ENCODE measurements around the gene ABCD3. TPM values are rescaled to one million over a fixed set of nuclear protein-coding genes. Genes with fewer than 3 reads are reported as not detected.

The ABCD3 gene
- total and polyA plus RNA-seq, 4 donors: 18.4 to 34.7 (median 23.6) TPM

GRCh38 chr1:94384485-94385265 is 33.5 kb upstream of the ABCD3 start:
- Histone ChIP-seq H3K27ac (ENCODE audit: low read depth in 1 of 2, low read length in 2 of 2) (no peak overlapping the region), H3K36me3 (ENCODE audit: control insufficient read depth in 1 of 2, insufficient read depth in 2 of 2, low read length in 1 of 2) (no peaks in the 10 kb centered on the region), H3K4me3 (ENCODE audit: low read length in 2 of 2) (no peak overlapping the region), H3K4me1 (ENCODE audit: control insufficient read depth in 1 of 2, insufficient read depth in 2 of 2, low read length in 2 of 2) (no peaks in the 10 kb centered on the region), H3K27me3 (ENCODE audit: control insufficient read depth in 1 of 2, insufficient read depth in 2 of 2, low read length in 1 of 2) (no peaks in the 10 kb centered on the region), H3K9me3 (ENCODE audit: control insufficient read depth, low read length) (no peaks in the 10 kb centered on the region)
- WGBS, 2 donors: 68 to 76% methylated on average over 4 of the region's 4 CpGs
- no peak for DNase-seq
- intact Hi-C loops (cut with DNase I): no loop called here
- ATAC-seq (ENCODE audit: low FRiP score): no peak

GRCh38 chr1:94385308-94385929 is 32.8 kb upstream of the ABCD3 start:
- DNase-seq (no peak), ATAC-seq (ENCODE audit: low FRiP score) (no peak)
- Histone ChIP-seq H3K27ac (ENCODE audit: low read depth in 1 of 2, low read length in 2 of 2) (no peak overlapping the region), H3K4me1 (ENCODE audit: control insufficient read depth in 1 of 2, insufficient read depth in 2 of 2, low read length in 2 of 2) (no peaks in the 10 kb centered on the region), H3K36me3 (ENCODE audit: control insufficient read depth in 1 of 2, insufficient read depth in 2 of 2, low read length in 1 of 2) (no peaks in the 10 kb centered on the region), H3K4me3 (ENCODE audit: low read length in 2 of 2) (no peak overlapping the region), H3K27me3 (ENCODE audit: control insufficient read depth in 1 of 2, insufficient read depth in 2 of 2, low read length in 1 of 2) (no peaks in the 10 kb centered on the region), H3K9me3 (ENCODE audit: control insufficient read depth, low read length) (no peaks in the 10 kb centered on the region)
- intact Hi-C loops (cut with DNase I): no loop called here
- WGBS, 2 donors: 46 to 52% methylated on average over 2 of the region's 2 CpGs

GRCh38 chr1:94389298-94389697 is 28.9 kb upstream of the ABCD3 start:
- H3K4me1 ChIP-seq (ENCODE audit: control insufficient read depth in 1 of 2, insufficient read depth in 2 of 2, low read length in 2 of 2): no peaks in the 10 kb centered on the region
- no peak overlapping the region for H3K27ac ChIP-seq (ENCODE audit: low read depth in 1 of 2, low read length in 2 of 2)
- WGBS, 2 donors: 72 to 80% methylated on average over 4 of the region's 4 CpGs
- H3K4me3 ChIP-seq (ENCODE audit: low read length in 2 of 2): no peak overlapping the region
- intact Hi-C loops (cut with DNase I): no loop called here
- DNase-seq: no peak
- H3K9me3 ChIP-seq (ENCODE audit: control insufficient read depth, low read length): no peaks in the 10 kb centered on the region
- no peaks in the 10 kb centered on the region for H3K36me3 ChIP-seq (ENCODE audit: control insufficient read depth in 1 of 2, insufficient read depth in 2 of 2, low read length in 1 of 2)
- peaks cover 0 to 2% of the 10 kb centered on the region in 2 donors for H3K27me3 ChIP-seq (ENCODE audit: control insufficient read depth in 1 of 2, insufficient read depth in 2 of 2, low read length in 1 of 2)
- no peak for ATAC-seq (ENCODE audit: low FRiP score)

GRCh38 chr1:94394247-94394646 is 23.9 kb upstream of the ABCD3 start:
- peaks cover 0 to 2% of the 10 kb centered on the region in 2 donors for H3K27me3 ChIP-seq (ENCODE audit: control insufficient read depth in 1 of 2, insufficient read depth in 2 of 2, low read length in 1 of 2)
- intact Hi-C loops (cut with DNase I): no loop called here
- H3K9me3 ChIP-seq (ENCODE audit: control insufficient read depth, low read length): no peaks in the 10 kb centered on the region
- ATAC-seq (ENCODE audit: low FRiP score): no peak
- H3K4me1 ChIP-seq (ENCODE audit: control insufficient read depth in 1 of 2, insufficient read depth in 2 of 2, low read length in 2 of 2): no peaks in the 10 kb centered on the region
- 90 to 92% methylated on average over 1 of the region's 1 CpG for whole genome bisulfite sequencing, 2 donors
- no peak overlapping the region for H3K27ac ChIP-seq (ENCODE audit: low read depth in 1 of 2, low read length in 2 of 2)
- no peaks in the 10 kb centered on the region for H3K36me3 ChIP-seq (ENCODE audit: control insufficient read depth in 1 of 2, insufficient read depth in 2 of 2, low read length in 1 of 2)
- H3K4me3 ChIP-seq (ENCODE audit: low read length in 2 of 2): no peak overlapping the region
- DNase-seq: no peak

- peaks cover 0 to 2% of the 10 kb centered on the region in 2 donors for H3K27me3 ChIP-seq (ENCODE audit: control insufficient read depth in 1 of 2, insufficient read depth in 2 of 2, low read length in 1 of 2)
- no peaks in the 10 kb centered on the region for H3K4me1 ChIP-seq (ENCODE audit: control insufficient read depth in 1 of 2, insufficient read depth in 2 of 2, low read length in 2 of 2)
- ATAC-seq (ENCODE audit: low FRiP score) (no peak), DNase-seq (no peak)
- WGBS, 2 donors: 52 to 55% methylated on average over 3 of the region's 3 CpGs
- H3K4me3 ChIP-seq (ENCODE audit: low read length in 2 of 2): no peak overlapping the region
- intact Hi-C loops (cut with DNase I): no loop called here
- no peaks in the 10 kb centered on the region for H3K36me3 ChIP-seq (ENCODE audit: control insufficient read depth in 1 of 2, insufficient read depth in 2 of 2, low read length in 1 of 2)
- H3K27ac ChIP-seq (ENCODE audit: low read depth in 1 of 2, low read length in 2 of 2): no peak overlapping the region
- no peaks in the 10 kb centered on the region for H3K9me3 ChIP-seq (ENCODE audit: control insufficient read depth, low read length)
Observed at GRCh38 chr1:94395231-94395630, 23.0 kb upstream of the ABCD3 start.

GRCh38 chr1:94395748-94396309 is 22.4 kb upstream of the ABCD3 start:
- H3K27me3 ChIP-seq (ENCODE audit: control insufficient read depth in 1 of 2, insufficient read depth in 2 of 2, low read length in 1 of 2): peaks cover 0 to 2% of the 10 kb centered on the region in 2 donors
- intact Hi-C loops (cut with DNase I): no loop called here
- no peaks in the 10 kb centered on the region for H3K4me1 ChIP-seq (ENCODE audit: control insufficient read depth in 1 of 2, insufficient read depth in 2 of 2, low read length in 2 of 2)
- H3K9me3 ChIP-seq (ENCODE audit: control insufficient read depth, low read length): peaks cover 1% of the 10 kb centered on the region
- H3K27ac ChIP-seq (ENCODE audit: low read depth in 1 of 2, low read length in 2 of 2): no peak overlapping the region
- DNase-seq (no peak), ATAC-seq (ENCODE audit: low FRiP score) (no peak)
- H3K4me3 ChIP-seq (ENCODE audit: low read length in 2 of 2): no peak overlapping the region
- 95 to 97% methylated on average over 2 of the region's 2 CpGs for WGBS, 2 donors
- no peaks in the 10 kb centered on the region for H3K36me3 ChIP-seq (ENCODE audit: control insufficient read depth in 1 of 2, insufficient read depth in 2 of 2, low read length in 1 of 2)

GRCh38 chr1:94396356-94397010 is 21.7 kb upstream of the ABCD3 start:
- 82 to 83% methylated on average over 11 of the region's 11 CpGs for WGBS, 2 donors
- Histone ChIP-seq H3K9me3 (ENCODE audit: control insufficient read depth, low read length) (peaks cover 1% of the 10 kb centered on the region), H3K27me3 (ENCODE audit: control insufficient read depth in 1 of 2, insufficient read depth in 2 of 2, low read length in 1 of 2) (peaks cover 0 to 2% of the 10 kb centered on the region in 2 donors), H3K27ac (ENCODE audit: low read depth in 1 of 2, low read length in 2 of 2) (no peak overlapping the region), H3K4me3 (ENCODE audit: low read length in 2 of 2) (no peak overlapping the region), H3K4me1 (ENCODE audit: control insufficient read depth in 1 of 2, insufficient read depth in 2 of 2, low read length in 2 of 2) (no peaks in the 10 kb centered on the region), H3K36me3 (ENCODE audit: control insufficient read depth in 1 of 2, insufficient read depth in 2 of 2, low read length in 1 of 2) (no peaks in the 10 kb centered on the region)
- intact Hi-C loops (cut with DNase I): no loop called here
- no peak for ATAC-seq (ENCODE audit: low FRiP score)
- no peak for DNase-seq

GRCh38 chr1:94398356-94398755 is 19.8 kb upstream of the ABCD3 start:
- H3K36me3 ChIP-seq (ENCODE audit: control insufficient read depth in 1 of 2, insufficient read depth in 2 of 2, low read length in 1 of 2): no peaks in the 10 kb centered on the region
- no peak for ATAC-seq (ENCODE audit: low FRiP score)
- intact Hi-C loops (cut with DNase I): no loop called here
- peaks cover 1% of the 10 kb centered on the region for H3K9me3 ChIP-seq (ENCODE audit: control insufficient read depth, low read length)
- no peak overlapping the region for H3K4me3 ChIP-seq (ENCODE audit: low read length in 2 of 2)
- H3K27me3 ChIP-seq (ENCODE audit: control insufficient read depth in 1 of 2, insufficient read depth in 2 of 2, low read length in 1 of 2): no peaks in the 10 kb centered on the region
- no peaks in the 10 kb centered on the region for H3K4me1 ChIP-seq (ENCODE audit: control insufficient read depth in 1 of 2, insufficient read depth in 2 of 2, low read length in 2 of 2)
- DNase-seq: no peak
- 78 to 81% methylated on average over 5 of the region's 5 CpGs for WGBS, 2 donors
- H3K27ac ChIP-seq (ENCODE audit: low read depth in 1 of 2, low read length in 2 of 2): no peak overlapping the region
